Lung (tissue), 12 donors: ENCODE data around the gene NUP210L. TPM values are rescaled to one million over a fixed set of nuclear protein-coding genes. Genes with fewer than 3 reads are reported as not detected.

Source experiments
- ATAC-seq: fragments of 200-7000 bp; cut with Tn5 transposase; one replicate; pipeline ENCODE4 v1.9.1; 2020; ENCODE audit warnings: moderate number of reproducible peaks; ENCODE audit not compliant: insufficient read depth, low FRiP score
- DNase-seq, 3 donors: peaks; one replicate each; pipeline ENCODE4 v3.0.0-alpha.2; 2013 to 2017
- H3K27ac ChIP-seq, 2 donors: one replicate each; pipeline ENCODE4 v1.5.1; 2013; ENCODE audit warnings: mild to moderate bottlenecking in 2 of 2, moderate library complexity in 2 of 2, control low read depth in 1 of 2, inconsistent platforms in 1 of 2, low read depth in 1 of 2, low read length in 1 of 2
- H3K27me3 ChIP-seq, 3 donors: one replicate each; pipeline ENCODE4 v1.5.1; 2013; ENCODE audit warnings: low read length in 2 of 3; ENCODE audit not compliant: control insufficient read depth in 3 of 3, insufficient read depth in 3 of 3
- H3K36me3 ChIP-seq, 4 donors: one replicate each; pipeline ENCODE4 v1.5.1; 2013; ENCODE audit warnings: low read length in 4 of 4, mild to moderate bottlenecking in 1 of 4, moderate library complexity in 1 of 4; ENCODE audit not compliant: control insufficient read depth in 4 of 4, insufficient read depth in 4 of 4
- H3K4me1 ChIP-seq, 5 donors: one replicate each; pipeline ENCODE4 v1.5.1; 2013; ENCODE audit warnings: low read length in 5 of 5, mild to moderate bottlenecking in 2 of 5, moderate library complexity in 1 of 5; ENCODE audit not compliant: control insufficient read depth in 5 of 5, insufficient read depth in 5 of 5
- H3K4me3 ChIP-seq: one replicate; pipeline ENCODE4 v1.5.1; 2013; ENCODE audit warnings: mild to moderate bottlenecking, control low read depth, moderate library complexity
- H3K9ac ChIP-seq, 2 donors: one replicate each; pipeline ENCODE4 v1.5.1; 2013; ENCODE audit warnings: low read length in 2 of 2, control low read depth in 1 of 2; ENCODE audit not compliant: insufficient read depth in 1 of 2
- H3K9me3 ChIP-seq, 4 donors: one replicate each; pipeline ENCODE4 v1.5.1; 2013; ENCODE audit warnings: low read length in 3 of 4, mild to moderate bottlenecking in 1 of 4, moderate library complexity in 1 of 4; ENCODE audit not compliant: control insufficient read depth in 4 of 4, insufficient read depth in 3 of 4
- CTCF ChIP-seq: IDR thresholded peaks from 2 replicates; pipeline ENCODE4 v1.5.1; 2012; ENCODE audit warnings: mild to moderate bottlenecking; ENCODE audit errors: control extremely low read depth, extremely low read depth
- WGBS, 2 donors: extraction: QIAGEN DNeasy Blood & Tissue Kit; methylation state at CpG; one replicate each; pipeline ENCODE4 v1.1.7; 2013; 5-methylcytosine and 5-hydroxymethylcytosine counted together
- polyA plus RNA-seq, 2 donors: library from polyadenylated mRNA; stranded (reverse); fragments of 200-250 nt; gene quantifications; one replicate each; pipeline ENCODE4 v1.2.1, GENCODE V29; 2013
- total RNA-seq, 2 donors: library from RNA; depleted of rRNA in 1 of 2; stranded (reverse); fragments of >200 nt in 1 of 2; gene quantifications; one replicate each; pipeline ENCODE4 v1.2.1, GENCODE V29; 2014 to 2021
- donor health status: control.
- donor health status: control.
- donor health status: Bipolar disorder and iron deficiency.
- donor health status: healthy.
- donor health status: DM: yes; HTN: yes; CAD: no.

Gene NUP210L
- total and polyA plus RNA-seq, 4 donors = 0.03 to 0.26 (median 0.09) TPM

GRCh38 chr1:154193821-154194220 lies 38.9 kb upstream of the NUP210L start:
- no peak for TF ChIP-seq CTCF
- H3K4me3 ChIP-seq = no peak overlapping the region
- H3K27ac ChIP-seq = no peak overlapping the region
- no peak for ATAC-seq
- no peak overlapping the region for H3K9ac ChIP-seq
- peaks cover 0 to 4% (median 0%) of the 10 kb centered on the region in 5 donors for H3K4me1 ChIP-seq
- WGBS, 2 donors = 67 to 79% methylated on average over 8 of the region's 8 CpGs
- no peaks in the 10 kb centered on the region for H3K36me3 ChIP-seq
- H3K9me3 ChIP-seq = no peaks in the 10 kb centered on the region
- H3K27me3 ChIP-seq = peaks cover 0 to 4% (median 4%) of the 10 kb centered on the region in 3 donors
- no peak for DNase-seq

- Histone ChIP-seq H3K9ac (no peak overlapping the region), H3K36me3 (no peaks in the 10 kb centered on the region), H3K27ac (no peak overlapping the region), H3K27me3 (peaks cover 0 to 4% (median 4%) of the 10 kb centered on the region in 3 donors), H3K4me1 (peaks cover 0 to 4% (median 0%) of the 10 kb centered on the region in 5 donors), H3K9me3 (no peaks in the 10 kb centered on the region), H3K4me3 (no peak overlapping the region)
- WGBS, 2 donors = 29 to 45% methylated on average over 3 of the region's 3 CpGs
- no peak for TF ChIP-seq CTCF
- ATAC-seq (no peak), DNase-seq (no peak)
Observed at GRCh38 chr1:154192476-154192875, 37.6 kb upstream of the NUP210L start.

- Histone ChIP-seq H3K9ac (no peak within 1 kb of the TSS), H3K27ac (no peak within 1 kb of the TSS), H3K4me1 (peaks cover 0 to 4% (median 0%) of the 10 kb centered on the region in 5 donors), H3K27me3 (peaks cover 0 to 4% (median 4%) of the 10 kb centered on the region in 3 donors), H3K36me3 (no peaks in the 10 kb centered on the region), H3K9me3 (no peaks in the 10 kb centered on the region), H3K4me3 (no peak within 1 kb of the TSS)
- no peak for TF ChIP-seq CTCF
- ATAC-seq (no peak), DNase-seq (no peak)
- 22 to 34% methylated on average over 1 of the region's 1 CpG for WGBS, 2 donors
Observed at GRCh38 chr1:154191990-154192461, 37.2 kb upstream of the NUP210L start, which contains the start of gene TPM3. TSS of gene TPM3 (minus strand) at chr1:154192100. CDS start at chr1:154192018, 82 bp downstream.

GRCh38 chr1:154190550-154190949 lies 35.7 kb upstream of the NUP210L start:
- no peak for TF ChIP-seq CTCF
- 14 to 48% methylated on average over 1 of the region's 1 CpG for WGBS, 2 donors
- H3K9me3 ChIP-seq = no peaks in the 10 kb centered on the region

More at GRCh38 chr1:154190550-154190949, 35.7 kb upstream of the NUP210L start:
- H3K4me1 ChIP-seq = peaks cover 0 to 4% (median 0%) of the 10 kb centered on the region in 5 donors
- H3K4me3 ChIP-seq = no peak overlapping the region
- no peak overlapping the region for H3K9ac ChIP-seq
- peaks cover 0 to 4% (median 4%) of the 10 kb centered on the region in 3 donors for H3K27me3 ChIP-seq
- no peak for DNase-seq
- ATAC-seq = no peak
- H3K36me3 ChIP-seq = no peaks in the 10 kb centered on the region
- H3K27ac ChIP-seq = no peak overlapping the region
